ENCODE results near the gene GATM.
A peak's percentile ranks its signal among the peaks of the same experiment; 100 is the strongest.
"Not testable (repeated sequence)": the region's sequence is repeated elsewhere in the genome, so short reads cannot be mapped to it uniquely, and the experiment has no call there.

Gene GATM

GRCh38 chr15:45347989-45348388 lies 30.4 kb downstream of the GATM start:
- DNase-seq, result no peak

DNA sequence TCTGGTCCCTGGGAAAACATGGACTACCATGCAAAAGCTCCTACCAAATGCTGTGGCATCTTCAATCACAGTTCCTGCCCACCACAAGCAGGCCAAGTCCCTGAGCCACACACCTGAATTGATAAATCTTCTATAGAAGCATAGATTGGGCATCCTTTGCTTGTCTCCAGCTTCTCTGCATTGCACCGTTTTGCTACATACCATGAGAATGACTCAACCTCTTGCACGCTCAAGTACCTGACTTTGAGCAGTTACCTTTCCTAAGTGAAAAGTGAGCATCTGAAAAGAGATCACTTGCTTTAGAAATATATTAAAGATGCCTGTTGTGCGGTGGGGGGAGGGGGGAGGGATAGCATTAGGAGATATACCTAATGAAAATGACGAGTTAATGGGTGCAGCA lies 31.3 kb downstream of the GATM start:
- no peak for DNase-seq

DNA sequence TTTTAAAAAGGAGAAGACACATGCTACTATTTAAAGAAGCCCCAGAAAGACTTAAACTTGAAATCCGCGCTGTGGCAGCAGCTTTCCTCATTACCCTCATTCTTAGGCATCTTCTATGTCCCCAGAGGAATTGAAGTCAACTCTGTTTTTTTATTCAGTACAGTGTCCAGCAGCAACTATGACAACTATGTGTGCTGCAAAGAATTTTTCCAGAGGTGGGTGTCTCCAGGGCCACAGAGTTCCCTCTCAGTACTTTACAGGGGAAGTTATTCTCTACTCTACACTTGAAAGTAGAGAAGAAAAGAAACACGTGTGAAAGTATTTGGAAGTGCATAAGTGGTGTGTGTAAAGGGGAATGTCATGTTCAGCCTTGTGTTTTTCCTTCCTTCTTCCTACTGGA lies 32.0 kb downstream of the GATM start:
- DNase-seq, result no peak

- DNase-seq, result no peak
Observed at GRCh38 chr15:45343258-45343860, 35.0 kb downstream of the GATM start.

DNA sequence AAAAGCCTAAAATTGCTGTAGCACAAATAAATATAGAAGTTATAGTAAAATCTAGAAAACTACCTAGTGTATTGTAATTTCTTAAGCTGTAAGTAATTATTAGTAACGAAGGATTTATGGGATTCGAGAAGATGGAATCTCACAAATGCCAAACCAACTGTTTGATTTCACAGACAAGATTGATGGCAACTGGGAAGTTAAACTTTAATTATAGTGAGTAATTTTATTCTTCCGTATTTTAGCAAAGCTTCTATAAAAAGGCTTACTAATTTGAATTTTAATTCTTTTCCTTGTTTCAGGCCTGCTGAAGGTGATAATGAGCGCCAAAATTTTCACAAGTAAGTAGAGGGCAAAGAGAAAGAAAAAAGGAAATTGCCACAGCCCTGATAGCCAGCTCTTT lies 36.6 kb downstream of the GATM start:
- no peak for DNase-seq

DNA sequence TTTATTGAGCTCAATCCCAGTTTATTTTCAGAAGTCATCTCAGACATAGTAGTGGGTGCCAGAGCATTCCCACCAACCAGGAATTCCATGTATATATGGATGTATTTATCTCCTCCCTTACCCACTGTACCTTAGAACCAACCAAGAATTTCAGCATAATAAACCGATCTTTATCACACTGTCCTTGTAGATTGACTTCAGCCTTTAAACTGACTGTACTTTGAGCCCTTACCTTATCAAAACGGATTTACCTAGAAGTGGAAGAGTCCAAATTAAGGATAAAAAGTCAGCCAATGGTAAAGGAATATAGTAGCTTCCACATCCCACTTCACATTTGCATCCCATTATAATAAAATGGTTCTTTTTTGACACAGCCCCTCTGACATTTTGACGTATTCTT lies 37.9 kb downstream of the GATM start:
- no peak for DNase-seq

DNA sequence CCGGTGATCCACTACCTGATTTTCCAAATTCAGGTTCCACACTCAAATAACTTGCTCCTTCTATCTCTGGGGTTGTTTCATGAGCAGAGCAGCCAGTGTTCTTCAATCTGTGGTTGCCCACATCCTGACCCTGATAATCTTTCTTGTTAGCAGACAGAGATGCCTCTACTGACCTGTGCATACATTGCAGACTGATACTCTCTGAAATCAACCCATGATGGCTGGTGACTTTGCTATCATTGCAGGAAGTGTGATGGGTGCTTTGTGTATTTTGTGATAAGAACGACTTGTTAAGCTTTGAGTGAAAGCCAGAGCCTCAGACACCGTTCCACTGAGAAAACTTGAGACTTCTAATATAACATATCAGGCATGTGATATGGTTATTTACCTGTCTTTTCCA lies 39.9 kb downstream of the GATM start:
- peak; percentile 5 for DNase-seq

DNA sequence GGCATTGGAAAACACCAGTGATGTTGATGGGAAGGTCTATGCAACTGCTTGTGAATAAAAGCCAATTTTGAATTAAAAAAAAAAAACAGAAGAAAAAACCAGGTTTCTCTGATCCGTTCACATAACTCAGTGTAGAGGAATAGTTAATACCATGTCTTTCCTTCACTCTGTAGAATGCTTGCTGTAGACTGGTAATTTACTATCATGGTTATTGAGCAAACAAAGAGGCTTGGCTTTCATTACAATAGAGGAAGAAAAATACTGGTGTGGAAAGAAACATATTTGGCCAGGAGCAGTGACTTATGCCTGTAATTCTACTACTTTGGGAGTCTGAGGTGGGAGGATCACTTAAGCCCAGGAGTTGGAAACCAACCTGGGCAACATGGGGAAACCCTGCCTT lies 41.1 kb downstream of the GATM start:
- DNase-seq, result no peak

- DNase-seq, result no peak
Observed at GRCh38 chr15:45333550-45333949, 44.8 kb downstream of the GATM start.

DNA sequence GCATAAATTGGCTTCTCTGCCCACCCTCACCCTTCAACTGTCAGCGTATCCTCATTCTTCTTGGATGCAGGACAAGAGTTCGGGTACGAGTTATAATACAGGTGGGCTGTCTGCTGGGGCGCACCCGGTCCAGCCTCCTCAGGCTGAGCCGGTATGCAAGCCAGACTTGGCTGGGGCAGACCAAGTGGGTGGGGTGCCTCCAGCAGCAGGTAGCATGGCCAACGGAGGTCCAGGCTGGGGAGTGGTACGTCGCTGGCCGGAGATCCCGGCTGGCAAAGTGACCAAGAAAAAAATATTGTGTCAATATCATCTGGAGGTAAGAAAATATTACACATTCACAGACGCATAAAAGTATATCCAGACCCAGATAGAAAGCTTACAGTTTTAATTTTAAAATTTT lies 45.6 kb downstream of the GATM start:
- DNase-seq, result no peak

DNA sequence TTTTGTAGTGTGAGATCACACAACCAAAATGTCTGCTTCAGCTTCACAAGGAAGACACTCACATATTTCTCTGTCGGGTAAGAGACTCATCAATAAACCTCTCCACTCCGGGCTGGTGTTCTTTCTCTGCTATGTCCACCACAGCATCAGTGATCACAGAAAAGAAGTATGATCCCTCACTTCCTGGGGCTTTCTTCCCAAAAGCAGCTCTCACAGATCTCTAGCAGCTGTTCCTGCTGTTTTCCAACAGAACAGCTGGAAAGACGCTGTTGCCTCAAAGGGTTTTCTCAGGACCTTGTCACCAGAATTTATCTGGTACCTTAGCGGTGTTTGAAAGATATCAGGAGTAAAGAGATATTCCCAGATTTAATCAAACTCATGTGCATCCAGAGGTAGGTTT lies 46.4 kb downstream of the GATM start:
- DNase-seq, result no peak

GRCh38 chr15:45328663-45329062 lies 49.7 kb downstream of the GATM start:
- no peak for DNase-seq

GRCh38 chr15:45326741-45327140 lies 51.6 kb downstream of the GATM start:
- DNase-seq, result no peak

GRCh38 chr15:45326280-45326679 lies 52.1 kb downstream of the GATM start:
- no peak for DNase-seq

DNA sequence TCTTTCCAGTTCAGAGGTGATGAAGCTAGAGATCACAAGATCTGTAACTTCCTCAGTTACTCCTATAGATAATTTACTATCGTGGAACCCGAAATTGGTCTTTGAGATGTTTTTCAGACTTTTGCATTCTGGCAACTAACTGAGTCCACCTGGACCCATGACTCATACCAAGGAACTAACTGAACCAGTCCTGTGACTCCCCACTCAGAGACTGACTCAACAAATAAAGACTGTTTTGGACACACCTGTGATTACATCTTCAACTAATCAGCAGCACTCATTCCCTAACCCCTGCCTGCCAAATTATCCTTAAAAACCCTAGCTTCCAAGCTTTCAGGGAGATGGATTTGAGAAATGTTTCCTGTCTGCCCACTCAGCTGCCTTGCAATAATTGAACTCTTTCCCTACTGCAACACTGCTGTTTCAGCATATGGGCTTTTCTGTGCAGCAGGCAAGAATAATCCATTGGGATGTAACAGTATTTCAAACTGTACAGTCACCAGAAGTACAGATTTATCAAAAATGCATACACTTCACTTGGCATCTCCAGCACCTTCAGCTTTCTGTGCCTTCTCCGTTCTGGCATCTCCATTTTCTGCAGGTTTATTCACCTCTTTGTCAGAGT lies 57.7 kb downstream of the GATM start:
- no peak for DNase-seq

DNA sequence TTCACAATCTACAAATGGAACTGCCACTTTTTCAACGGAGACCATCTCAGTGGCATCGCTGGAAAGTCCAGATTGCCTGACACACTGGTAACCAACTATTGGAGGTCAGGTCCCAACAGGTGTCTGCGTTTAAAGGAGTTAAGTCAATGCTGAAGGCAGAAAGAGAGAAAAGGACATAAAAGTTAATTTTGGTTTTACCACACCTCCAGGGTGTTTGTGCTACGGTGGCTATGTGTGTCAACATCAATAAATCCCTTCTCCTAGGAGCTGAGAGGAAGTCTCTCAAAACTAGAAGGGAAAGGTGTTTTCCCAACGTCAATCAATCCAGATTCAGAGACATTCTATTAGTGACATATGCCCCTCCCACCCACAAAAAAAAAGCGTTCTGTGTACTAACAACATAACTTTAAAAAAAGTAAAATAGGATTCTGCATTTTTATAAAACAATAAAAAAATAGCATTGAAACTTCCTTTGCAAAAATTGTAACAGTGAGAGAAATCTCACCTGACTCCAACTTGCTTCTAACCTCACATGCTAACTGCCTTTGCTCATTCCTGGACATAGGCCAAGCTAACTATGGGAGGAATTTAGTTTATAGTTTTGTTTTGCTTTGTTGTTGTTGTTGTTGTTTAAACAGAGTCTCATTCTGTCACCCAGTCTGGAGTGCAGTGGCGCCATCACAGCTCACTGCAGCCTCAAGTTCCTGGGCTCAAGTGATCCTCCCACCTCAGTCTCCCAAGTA lies 58.7 kb downstream of the GATM start:
- no peak for DNase-seq

DNA sequence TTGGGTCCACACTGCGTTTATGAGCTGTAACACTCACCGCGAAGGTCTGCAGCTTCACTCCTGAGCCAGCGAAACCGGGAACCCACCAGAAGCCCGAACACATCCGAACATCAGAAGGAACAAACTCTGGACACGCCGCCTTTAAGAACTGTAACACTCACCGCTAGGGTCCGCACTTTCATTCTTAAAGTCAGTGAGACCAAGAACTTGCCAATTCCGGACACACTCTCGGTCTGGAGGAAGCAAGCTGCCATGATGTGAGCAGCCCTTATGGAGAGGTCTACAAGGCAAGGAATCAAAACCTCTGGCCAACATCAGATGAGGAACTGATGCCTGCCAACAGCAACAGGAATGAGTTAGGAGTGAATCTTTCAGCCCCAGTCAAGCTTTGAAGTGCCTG lies 63.4 kb downstream of the GATM start:
- peak; percentile 7 for DNase-seq

- DNase-seq, result not testable (repeated sequence)
Observed at GRCh38 chr15:45314117-45314516, 64.2 kb downstream of the GATM start.
